ENCODE measurements around the gene SC5D. TPM values are rescaled to one million over a fixed set of nuclear protein-coding genes. Genes with fewer than 3 reads are reported as not detected.
A peak's percentile ranks its signal among the peaks of the same experiment; 100 is the strongest.

SC5D gene
- total RNA-seq, 1 donor from 2014 or later, result 18.7 TPM

- Histone ChIP-seq H3K27ac (replicated peaks) (no peak overlapping the region), H3K27me3 (ENCODE audit: low read depth) (peaks cover 3% of the 10 kb centered on the region), H3K4me1 (peaks cover 27% of the 10 kb centered on the region), H3K4me3 (no peak overlapping the region), H3K9me3 (replicated peaks) (no peaks in the 10 kb centered on the region), H3K36me3 (no peaks in the 10 kb centered on the region)
- DNase-seq, result no peak
- TF ChIP-seq, protein P1, sequence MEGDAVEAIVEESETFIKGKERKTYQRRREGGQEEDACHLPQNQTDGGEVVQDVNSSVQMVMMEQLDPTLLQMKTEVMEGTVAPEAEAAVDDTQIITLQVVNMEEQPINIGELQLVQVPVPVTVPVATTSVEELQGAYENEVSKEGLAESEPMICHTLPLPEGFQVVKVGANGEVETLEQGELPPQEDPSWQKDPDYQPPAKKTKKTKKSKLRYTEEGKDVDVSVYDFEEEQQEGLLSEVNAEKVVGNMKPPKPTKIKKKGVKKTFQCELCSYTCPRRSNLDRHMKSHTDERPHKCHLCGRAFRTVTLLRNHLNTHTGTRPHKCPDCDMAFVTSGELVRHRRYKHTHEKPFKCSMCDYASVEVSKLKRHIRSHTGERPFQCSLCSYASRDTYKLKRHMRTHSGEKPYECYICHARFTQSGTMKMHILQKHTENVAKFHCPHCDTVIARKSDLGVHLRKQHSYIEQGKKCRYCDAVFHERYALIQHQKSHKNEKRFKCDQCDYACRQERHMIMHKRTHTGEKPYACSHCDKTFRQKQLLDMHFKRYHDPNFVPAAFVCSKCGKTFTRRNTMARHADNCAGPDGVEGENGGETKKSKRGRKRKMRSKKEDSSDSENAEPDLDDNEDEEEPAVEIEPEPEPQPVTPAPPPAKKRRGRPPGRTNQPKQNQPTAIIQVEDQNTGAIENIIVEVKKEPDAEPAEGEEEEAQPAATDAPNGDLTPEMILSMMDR (IDR thresholded peaks at IDR 0.05; ENCODE audit: borderline replicate concordance), result no peak
- intact Hi-C loops (cut with micrococcal nuclease), result no loop called here
Measured at GRCh38 chr11:121336279-121336937, 43.8 kb downstream of the SC5D start.

DNA sequence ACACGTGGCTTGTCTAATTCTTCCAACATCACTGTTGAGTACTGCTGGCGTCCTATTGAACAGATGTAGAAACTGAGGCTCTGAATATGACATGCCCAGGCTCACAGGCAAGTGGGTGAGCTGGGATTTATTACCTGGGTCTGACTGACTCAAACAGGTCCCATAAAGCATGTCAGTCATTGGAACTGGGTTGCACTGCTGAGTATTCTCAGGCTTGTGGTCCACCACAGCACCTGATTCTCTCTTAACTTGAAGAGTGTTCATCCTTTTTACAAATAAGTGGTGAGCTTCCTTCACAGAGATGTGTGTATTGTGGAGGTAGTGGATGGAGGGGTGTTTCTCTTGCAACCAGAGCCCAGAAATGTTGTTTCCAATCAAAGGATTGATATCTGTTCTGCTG lies 44.5 kb downstream of the SC5D start:
- H3K4me3 ChIP-seq, result no peak overlapping the region
- H3K27me3 ChIP-seq (ENCODE audit: low read depth), result no peaks in the 10 kb centered on the region
- peaks cover 26% of the 10 kb centered on the region for H3K4me1 ChIP-seq
- intact Hi-C loops (cut with micrococcal nuclease), result no loop called here
- TF ChIP-seq, protein P1 (IDR thresholded peaks at IDR 0.05; ENCODE audit: borderline replicate concordance), result no peak
- H3K27ac ChIP-seq (replicated peaks), result peak overlapping the region; percentile 50
- DNase-seq, result no peak
- no peaks in the 10 kb centered on the region for H3K36me3 ChIP-seq
- H3K9me3 ChIP-seq (replicated peaks), result no peaks in the 10 kb centered on the region

DNA sequence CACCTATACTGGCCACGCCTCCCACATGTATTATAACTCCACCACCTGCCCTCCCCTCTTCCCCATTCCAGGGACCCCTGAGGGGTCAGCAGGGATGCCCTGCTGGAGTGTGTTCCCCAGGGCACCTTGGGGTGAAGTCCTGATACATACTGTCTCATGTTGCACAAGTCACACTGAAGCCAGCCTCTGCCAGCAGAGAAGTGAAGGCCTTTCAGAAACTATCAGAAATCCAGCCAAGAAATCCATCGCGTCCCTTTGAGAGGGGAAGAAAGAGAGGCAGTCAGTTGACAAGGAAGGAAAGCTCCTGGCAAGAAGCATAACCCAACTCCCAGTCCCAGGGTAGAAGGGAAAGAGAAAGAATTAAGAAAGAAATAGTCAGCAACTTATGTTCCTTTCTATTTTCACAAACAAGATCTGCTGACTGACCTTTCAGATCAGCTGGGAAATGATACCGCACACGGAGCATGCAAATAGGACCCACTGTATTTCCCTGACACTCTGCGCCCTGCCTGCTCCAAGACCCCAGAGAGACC lies 45.2 kb downstream of the SC5D start:
- Histone ChIP-seq H3K27me3 (ENCODE audit: low read depth) (peaks cover under 1% of the 10 kb centered on the region), H3K27ac (replicated peaks) (peak overlapping the region; percentile 50), H3K36me3 (no peaks in the 10 kb centered on the region), H3K4me1 (peaks cover 26% of the 10 kb centered on the region), H3K4me3 (no peak overlapping the region), H3K9me3 (replicated peaks) (no peaks in the 10 kb centered on the region)
- TF ChIP-seq, protein P1 (IDR thresholded peaks at IDR 0.05; ENCODE audit: borderline replicate concordance), result no peak
- DNase-seq, result no peak
- intact Hi-C loops (cut with micrococcal nuclease), result no loop called here

DNA sequence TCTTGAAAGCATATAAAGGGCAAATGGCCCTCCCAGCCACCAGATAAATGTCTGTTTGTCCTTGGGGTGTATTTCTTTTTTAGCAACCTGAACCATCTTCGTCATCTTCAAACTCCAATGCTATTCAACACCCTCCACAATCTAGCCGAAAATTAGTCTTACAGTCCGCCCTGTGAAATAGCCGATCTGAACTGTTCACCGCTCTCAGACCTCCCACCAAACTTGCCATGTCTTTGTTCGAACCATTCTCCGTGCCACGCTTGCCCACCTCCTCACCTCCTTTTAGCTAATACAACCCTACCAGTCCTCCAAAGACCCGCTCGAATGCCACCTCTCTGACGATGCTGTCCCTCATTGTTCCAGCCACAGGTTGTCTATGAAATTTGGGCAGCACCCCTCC lies 46.0 kb downstream of the SC5D start:
- H3K27ac ChIP-seq (replicated peaks), result peak overlapping the region; percentile 50

DNA sequence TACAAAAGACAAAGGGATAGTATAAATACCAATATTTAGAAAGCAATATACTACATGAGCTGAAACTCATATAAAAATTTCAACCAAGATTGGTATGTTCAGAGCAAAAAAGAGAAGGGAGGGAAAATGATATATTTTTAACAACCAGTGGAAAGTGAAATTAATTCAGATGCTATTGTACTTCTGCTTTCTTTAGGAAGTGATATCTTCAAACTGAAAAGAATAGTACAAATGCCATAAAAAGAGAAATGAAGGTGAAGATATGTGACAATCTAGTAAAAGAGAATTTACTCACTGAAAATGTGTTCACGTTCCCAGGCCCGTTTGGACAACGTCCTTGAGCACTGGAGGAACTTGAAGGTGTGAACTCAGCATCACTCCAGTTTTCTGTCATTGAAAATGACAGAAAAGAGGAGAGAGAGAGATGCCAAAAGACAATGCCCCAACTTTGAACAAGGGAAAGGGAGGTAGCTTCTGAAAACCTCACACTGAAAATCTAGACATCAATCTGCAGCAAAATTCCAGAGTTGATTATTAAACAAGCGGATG lies 47.5 kb downstream of the SC5D start:
- no peak overlapping the region for H3K27ac ChIP-seq (replicated peaks)
- H3K4me1 ChIP-seq, result peaks cover 16% of the 10 kb centered on the region
- no peaks in the 10 kb centered on the region for H3K36me3 ChIP-seq
- TF ChIP-seq, protein P1 (IDR thresholded peaks at IDR 0.05; ENCODE audit: borderline replicate concordance), result no peak
- intact Hi-C loops (cut with micrococcal nuclease), result no loop called here
- no peak for DNase-seq
- no peak overlapping the region for H3K4me3 ChIP-seq
- H3K27me3 ChIP-seq (ENCODE audit: low read depth), result peaks cover 3% of the 10 kb centered on the region
- no peaks in the 10 kb centered on the region for H3K9me3 ChIP-seq (replicated peaks)

More for the DNA sequence above, 46.0 kb downstream of the SC5D start:
- TF ChIP-seq, protein P1 (IDR thresholded peaks at IDR 0.05; ENCODE audit: borderline replicate concordance), result no peak
- DNase-seq, result no peak
- Histone ChIP-seq H3K36me3 (no peaks in the 10 kb centered on the region), H3K4me1 (peaks cover 26% of the 10 kb centered on the region), H3K9me3 (replicated peaks) (no peaks in the 10 kb centered on the region), H3K27me3 (ENCODE audit: low read depth) (peaks cover 3% of the 10 kb centered on the region), H3K4me3 (no peak overlapping the region)
- intact Hi-C loops (cut with micrococcal nuclease), result no loop called here

Measured in left ventricle myocardium inferior (tissue), 1 donor.